HL-60 (cell line): ENCODE data around the gene PALLD.

ENCODE experiments used
- DNase-seq, 2 experiments: peaks; one replicate each; pipeline ENCODE4 v3.0.0-alpha.2; 2010 to 2020; ENCODE audit warnings: low read depth in 1 of 2, low spot score in 1 of 2
- H3K27ac ChIP-seq: fragments of 250-450 bp; sonication (Bioruptor Pico); replicated peaks from 2 replicates; pipeline ENCODE4 v1.5.1; 2020; ENCODE audit warnings: mild to moderate bottlenecking, moderate library complexity
- H3K27me3 ChIP-seq: fragments of 250-450 bp; sonication (Bioruptor Pico); 2 replicates; pipeline ENCODE4 v1.5.1; 2021; ENCODE audit warnings: mild to moderate bottlenecking, moderate library complexity; ENCODE audit not compliant: insufficient read depth, poor library complexity, severe bottlenecking
- H3K4me3 ChIP-seq: replicated peaks from 2 replicates; pipeline ENCODE4 v1.5.1; 2011; ENCODE audit warnings: mild to moderate bottlenecking, control low read depth, low read length; ENCODE audit not compliant: insufficient read depth
- CTCF ChIP-seq: IDR thresholded peaks from one replicate; pipeline ENCODE4 v1.5.1; 2011; ENCODE audit warnings: low read length, control low read depth, inconsistent platforms; ENCODE audit not compliant: insufficient read depth
- GABPA ChIP-seq: IDR thresholded peaks from 2 replicates; pipeline ENCODE4 v1.6.1; 2012; ENCODE audit warnings: low read depth
- POLR2AphosphoS5 ChIP-seq: IDR thresholded peaks from 2 replicates; pipeline ENCODE4 v1.6.1; 2012; ENCODE audit warnings: low read depth
- REST ChIP-seq: IDR thresholded peaks from 2 replicates; pipeline ENCODE4 v1.6.1; 2012; ENCODE audit warnings: low read depth; ENCODE audit not compliant: insufficient replicate concordance
- SPI1 ChIP-seq: IDR thresholded peaks from 2 replicates; pipeline ENCODE4 v1.6.1; 2012; ENCODE audit warnings: low read depth, mild to moderate bottlenecking, borderline replicate concordance

PALLD gene

GRCh38 chr4:168815379-168816345 lies 318.8 kb downstream of the PALLD start:
- no peak for DNase-seq
- TF ChIP-seq REST (no peak), POLR2AphosphoS5 (no peak), CTCF (no peak)

GRCh38 chr4:168817370-168817769 lies 320.5 kb downstream of the PALLD start:
- Histone ChIP-seq H3K27ac (no peak overlapping the region), H3K4me3 (no peak overlapping the region), H3K27me3 (peaks cover 32% of the 10 kb centered on the region)
- no peak for DNase-seq
- TF ChIP-seq GABPA = no peak
- no peak for TF ChIP-seq CTCF
- TF ChIP-seq SPI1 = no peak
- TF ChIP-seq POLR2AphosphoS5 = no peak
- TF ChIP-seq REST = no peak

More at GRCh38 chr4:168815379-168816345, 318.8 kb downstream of the PALLD start:
- Histone ChIP-seq H3K27ac (no peak overlapping the region), H3K27me3 (peaks cover 31% of the 10 kb centered on the region), H3K4me3 (no peak overlapping the region)

- no peak for DNase-seq
- TF ChIP-seq SPI1 (no peak), GABPA (no peak), CTCF (no peak), REST (no peak), POLR2AphosphoS5 (no peak)
- Histone ChIP-seq H3K27me3 (peaks cover 11% of the 10 kb centered on the region), H3K4me3 (no peak overlapping the region), H3K27ac (no peak overlapping the region)
Observed at GRCh38 chr4:168822481-168822880, 325.6 kb downstream of the PALLD start.
